HL-60 (cell line): ENCODE measurements around the gene PIGZ.

ENCODE experiments used
- POLR2AphosphoS5 ChIP-seq: IDR thresholded peaks from 2 replicates; pipeline ENCODE4 v1.6.1; 2012; ENCODE audit warnings: low read depth
- SPI1 ChIP-seq: IDR thresholded peaks from 2 replicates; pipeline ENCODE4 v1.6.1; 2012; ENCODE audit warnings: low read depth, mild to moderate bottlenecking, borderline replicate concordance
- TF ChIP-seq, protein P1 (sequence below): IDR thresholded peaks from one replicate; pipeline ENCODE4 v1.5.1; 2011; ENCODE audit warnings: low read length, control low read depth, inconsistent platforms; ENCODE audit not compliant: insufficient read depth
- TF ChIP-seq, protein P2 (sequence below): IDR thresholded peaks from 2 replicates; pipeline ENCODE4 v1.6.1; 2012; ENCODE audit warnings: low read depth; ENCODE audit not compliant: insufficient replicate concordance

DNA sequence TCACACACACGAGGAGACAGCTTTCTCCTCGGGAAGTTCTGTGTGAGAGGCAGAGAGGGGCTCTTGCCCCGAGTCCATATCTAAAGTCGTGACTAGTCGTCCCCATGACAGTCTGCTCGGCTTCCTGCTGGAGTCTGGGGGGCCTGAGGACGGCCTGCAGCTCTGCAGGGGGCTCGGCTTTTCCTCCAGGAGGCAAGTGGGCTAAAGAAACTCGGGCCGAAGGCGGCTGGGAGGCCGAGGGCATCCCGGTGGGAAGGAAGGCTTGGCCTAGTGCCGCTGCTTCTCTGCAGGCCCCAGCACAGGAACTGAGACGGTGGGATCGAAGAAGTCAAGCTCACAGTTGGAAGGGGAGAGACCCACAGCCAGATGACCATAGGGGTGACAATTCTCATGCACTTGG, 25.4 kb upstream of the PIGZ start:
- TF ChIP-seq, protein P1, sequence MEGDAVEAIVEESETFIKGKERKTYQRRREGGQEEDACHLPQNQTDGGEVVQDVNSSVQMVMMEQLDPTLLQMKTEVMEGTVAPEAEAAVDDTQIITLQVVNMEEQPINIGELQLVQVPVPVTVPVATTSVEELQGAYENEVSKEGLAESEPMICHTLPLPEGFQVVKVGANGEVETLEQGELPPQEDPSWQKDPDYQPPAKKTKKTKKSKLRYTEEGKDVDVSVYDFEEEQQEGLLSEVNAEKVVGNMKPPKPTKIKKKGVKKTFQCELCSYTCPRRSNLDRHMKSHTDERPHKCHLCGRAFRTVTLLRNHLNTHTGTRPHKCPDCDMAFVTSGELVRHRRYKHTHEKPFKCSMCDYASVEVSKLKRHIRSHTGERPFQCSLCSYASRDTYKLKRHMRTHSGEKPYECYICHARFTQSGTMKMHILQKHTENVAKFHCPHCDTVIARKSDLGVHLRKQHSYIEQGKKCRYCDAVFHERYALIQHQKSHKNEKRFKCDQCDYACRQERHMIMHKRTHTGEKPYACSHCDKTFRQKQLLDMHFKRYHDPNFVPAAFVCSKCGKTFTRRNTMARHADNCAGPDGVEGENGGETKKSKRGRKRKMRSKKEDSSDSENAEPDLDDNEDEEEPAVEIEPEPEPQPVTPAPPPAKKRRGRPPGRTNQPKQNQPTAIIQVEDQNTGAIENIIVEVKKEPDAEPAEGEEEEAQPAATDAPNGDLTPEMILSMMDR = no peak
- TF ChIP-seq, protein P2, sequence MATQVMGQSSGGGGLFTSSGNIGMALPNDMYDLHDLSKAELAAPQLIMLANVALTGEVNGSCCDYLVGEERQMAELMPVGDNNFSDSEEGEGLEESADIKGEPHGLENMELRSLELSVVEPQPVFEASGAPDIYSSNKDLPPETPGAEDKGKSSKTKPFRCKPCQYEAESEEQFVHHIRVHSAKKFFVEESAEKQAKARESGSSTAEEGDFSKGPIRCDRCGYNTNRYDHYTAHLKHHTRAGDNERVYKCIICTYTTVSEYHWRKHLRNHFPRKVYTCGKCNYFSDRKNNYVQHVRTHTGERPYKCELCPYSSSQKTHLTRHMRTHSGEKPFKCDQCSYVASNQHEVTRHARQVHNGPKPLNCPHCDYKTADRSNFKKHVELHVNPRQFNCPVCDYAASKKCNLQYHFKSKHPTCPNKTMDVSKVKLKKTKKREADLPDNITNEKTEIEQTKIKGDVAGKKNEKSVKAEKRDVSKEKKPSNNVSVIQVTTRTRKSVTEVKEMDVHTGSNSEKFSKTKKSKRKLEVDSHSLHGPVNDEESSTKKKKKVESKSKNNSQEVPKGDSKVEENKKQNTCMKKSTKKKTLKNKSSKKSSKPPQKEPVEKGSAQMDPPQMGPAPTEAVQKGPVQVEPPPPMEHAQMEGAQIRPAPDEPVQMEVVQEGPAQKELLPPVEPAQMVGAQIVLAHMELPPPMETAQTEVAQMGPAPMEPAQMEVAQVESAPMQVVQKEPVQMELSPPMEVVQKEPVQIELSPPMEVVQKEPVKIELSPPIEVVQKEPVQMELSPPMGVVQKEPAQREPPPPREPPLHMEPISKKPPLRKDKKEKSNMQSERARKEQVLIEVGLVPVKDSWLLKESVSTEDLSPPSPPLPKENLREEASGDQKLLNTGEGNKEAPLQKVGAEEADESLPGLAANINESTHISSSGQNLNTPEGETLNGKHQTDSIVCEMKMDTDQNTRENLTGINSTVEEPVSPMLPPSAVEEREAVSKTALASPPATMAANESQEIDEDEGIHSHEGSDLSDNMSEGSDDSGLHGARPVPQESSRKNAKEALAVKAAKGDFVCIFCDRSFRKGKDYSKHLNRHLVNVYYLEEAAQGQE = no peak
- TF ChIP-seq POLR2AphosphoS5 (no peak), SPI1 (no peak)
